Measurements from ENCODE around the gene GRIFIN. TPM values are rescaled to one million over a fixed set of nuclear protein-coding genes. Genes with fewer than 3 reads are reported as not detected.

GRIFIN gene
- total RNA-seq, 1 experiment from 2014 or later: not detected

DNA sequence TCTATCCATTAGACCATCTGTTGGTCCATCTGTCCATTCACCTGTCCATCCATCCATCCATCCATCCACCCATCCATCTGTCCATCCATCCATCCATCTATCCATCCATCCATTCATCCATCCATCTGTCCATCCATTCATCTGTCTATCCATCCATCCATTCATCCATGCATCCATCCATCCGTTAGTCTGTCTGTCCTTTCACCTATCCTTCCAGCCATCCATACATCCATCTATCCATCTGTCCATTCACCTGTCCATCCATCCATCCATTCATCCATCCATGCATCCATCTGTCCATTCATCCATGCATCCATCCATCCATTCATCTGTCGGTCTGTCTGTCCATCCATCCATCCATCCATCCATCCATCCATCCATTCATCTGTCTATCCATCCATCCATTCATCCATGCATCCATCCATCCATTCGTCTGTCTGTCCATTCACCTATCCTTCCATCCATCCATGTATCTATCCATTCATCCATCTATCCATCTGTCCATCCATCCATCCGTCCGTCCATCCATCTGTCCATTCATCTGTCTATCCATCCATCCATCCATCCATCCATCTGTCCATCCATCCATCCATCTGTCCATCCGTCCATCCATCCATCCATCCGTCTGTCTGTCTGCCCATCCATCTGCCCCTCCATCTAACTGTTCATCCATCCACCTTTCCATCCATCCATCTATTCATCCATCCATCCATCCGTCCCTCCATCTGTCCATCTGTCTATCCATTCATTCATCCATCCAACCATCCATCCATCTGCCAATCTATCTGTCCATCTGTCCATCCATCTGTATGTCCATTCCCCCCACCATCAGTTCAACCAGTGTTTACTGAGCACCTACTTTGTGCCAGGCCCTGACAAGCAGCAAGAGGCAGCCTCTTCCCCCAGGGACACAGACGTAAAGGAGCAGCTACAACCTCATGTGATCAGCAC lies 38.5 kb upstream of the GRIFIN start:
- no peak for TF ChIP-seq EZH2 (IDR thresholded peaks at IDR 0.05; ENCODE audit: low read length, unreplicated experiment)
- TF ChIP-seq, protein P1, sequence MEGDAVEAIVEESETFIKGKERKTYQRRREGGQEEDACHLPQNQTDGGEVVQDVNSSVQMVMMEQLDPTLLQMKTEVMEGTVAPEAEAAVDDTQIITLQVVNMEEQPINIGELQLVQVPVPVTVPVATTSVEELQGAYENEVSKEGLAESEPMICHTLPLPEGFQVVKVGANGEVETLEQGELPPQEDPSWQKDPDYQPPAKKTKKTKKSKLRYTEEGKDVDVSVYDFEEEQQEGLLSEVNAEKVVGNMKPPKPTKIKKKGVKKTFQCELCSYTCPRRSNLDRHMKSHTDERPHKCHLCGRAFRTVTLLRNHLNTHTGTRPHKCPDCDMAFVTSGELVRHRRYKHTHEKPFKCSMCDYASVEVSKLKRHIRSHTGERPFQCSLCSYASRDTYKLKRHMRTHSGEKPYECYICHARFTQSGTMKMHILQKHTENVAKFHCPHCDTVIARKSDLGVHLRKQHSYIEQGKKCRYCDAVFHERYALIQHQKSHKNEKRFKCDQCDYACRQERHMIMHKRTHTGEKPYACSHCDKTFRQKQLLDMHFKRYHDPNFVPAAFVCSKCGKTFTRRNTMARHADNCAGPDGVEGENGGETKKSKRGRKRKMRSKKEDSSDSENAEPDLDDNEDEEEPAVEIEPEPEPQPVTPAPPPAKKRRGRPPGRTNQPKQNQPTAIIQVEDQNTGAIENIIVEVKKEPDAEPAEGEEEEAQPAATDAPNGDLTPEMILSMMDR (conservative IDR thresholded peaks at IDR 0.05; ENCODE audit: low read depth, low read length): no peak
- TF ChIP-seq EZH2phosphoT487 (IDR thresholded peaks at IDR 0.05; ENCODE audit: borderline replicate concordance, low read length): no peak
- ChIA-PET CTCF (no interaction called here), POLR2A (ENCODE audit: unreplicated experiment) (no interaction called here)
- no peak for DNase-seq
- no TSS peak for BruUV-seq (replicated peaks)
- Histone ChIP-seq H2AFZ (ENCODE audit: low read length) (no peak overlapping the region), H3K9me3 (ENCODE audit: low read length) (no peaks in the 10 kb centered on the region), H3K9ac (ENCODE audit: low read length) (no peak overlapping the region), H3K27ac (ENCODE audit: low read length) (no peak overlapping the region), H4K20me1 (ENCODE audit: low read length) (no peaks in the 10 kb centered on the region), H3K79me2 (ENCODE audit: low read length) (no peaks in the 10 kb centered on the region), H3K4me2 (ENCODE audit: low read length) (no peak overlapping the region), H3K4me3 (ENCODE audit: low read length) (no peak overlapping the region), H3K27me3 (ENCODE audit: low read length) (no peaks in the 10 kb centered on the region), H3K36me3 (ENCODE audit: low read depth, low read length) (no peaks in the 10 kb centered on the region), H3K4me1 (ENCODE audit: insufficient read depth, low read length) (peaks cover 23% of the 10 kb centered on the region), H3F3A (ENCODE audit: low read length, unreplicated experiment) (no peaks in the 10 kb centered on the region), H3K9me2 (replicated peaks; ENCODE audit: low read length) (no peaks in the 10 kb centered on the region)
- intact Hi-C loops (cut with micrococcal nuclease): loop anchor here (5.0 kb wide), 1 partner anchor 37 kb away; the partner anchor contains the start of gene GRIFIN
- no peak for ATAC-seq

DNA sequence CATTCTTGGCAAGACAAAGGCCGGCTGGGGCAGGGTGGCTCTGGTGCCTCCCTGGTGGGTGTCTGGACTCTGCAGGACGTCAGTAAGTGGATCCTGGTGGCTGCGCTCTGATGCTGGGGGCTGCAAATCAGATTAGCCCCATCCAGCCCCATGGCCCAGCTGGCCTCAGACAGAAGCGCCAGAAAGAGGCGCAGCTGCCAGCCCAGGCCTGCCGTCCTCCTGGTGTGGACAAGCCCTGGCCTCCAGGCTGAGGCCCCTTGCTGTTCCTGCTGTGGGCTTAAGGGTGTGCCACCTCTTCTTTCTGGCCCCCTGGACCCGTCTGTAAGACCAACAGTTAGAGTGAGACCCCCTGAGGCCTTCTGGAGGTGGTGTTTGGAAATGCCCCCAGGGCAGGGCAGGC lies 37.5 kb upstream of the GRIFIN start:
- no TSS peak for BruUV-seq (replicated peaks)
- H3K4me1 ChIP-seq (ENCODE audit: insufficient read depth, low read length): peaks cover 23% of the 10 kb centered on the region

More for the DNA sequence above, 37.5 kb upstream of the GRIFIN start:
- Histone ChIP-seq H3K9ac (ENCODE audit: low read length) (no peak overlapping the region), H3K36me3 (ENCODE audit: low read depth, low read length) (no peaks in the 10 kb centered on the region), H3K9me3 (ENCODE audit: low read length) (no peaks in the 10 kb centered on the region), H3K4me2 (ENCODE audit: low read length) (no peak overlapping the region), H3K27ac (ENCODE audit: low read length) (no peak overlapping the region), H4K20me1 (ENCODE audit: low read length) (no peaks in the 10 kb centered on the region), H3K27me3 (ENCODE audit: low read length) (no peaks in the 10 kb centered on the region), H3K9me2 (replicated peaks; ENCODE audit: low read length) (no peaks in the 10 kb centered on the region), H3K4me3 (ENCODE audit: low read length) (no peak overlapping the region), H2AFZ (ENCODE audit: low read length) (no peak overlapping the region), H3F3A (ENCODE audit: low read length, unreplicated experiment) (no peaks in the 10 kb centered on the region), H3K79me2 (ENCODE audit: low read length) (no peaks in the 10 kb centered on the region)
- CTCF ChIA-PET: no interaction called here
- ATAC-seq: no peak
- intact Hi-C loops (cut with micrococcal nuclease): no loop called here
- DNase-seq: no peak
- TF ChIP-seq, protein P1 (conservative IDR thresholded peaks at IDR 0.05; ENCODE audit: low read depth, low read length): no peak
- TF ChIP-seq EZH2phosphoT487 (IDR thresholded peaks at IDR 0.05; ENCODE audit: borderline replicate concordance, low read length): no peak
- POLR2A ChIA-PET (ENCODE audit: unreplicated experiment): no interaction called here

Measured in PC-3 (cell line).